Motor neuron (in vitro differentiated cells): Measurements from ENCODE around the gene SURF1. TPM values are rescaled to one million over a fixed set of nuclear protein-coding genes. Genes with fewer than 3 reads are reported as not detected.

Experiments
- ATAC-seq, 8 experiments: fragments of 200-7000 bp; cut with Tn5 transposase; replicated peaks in 6 of 8; 2 replicates each; pipeline ENCODE4 v1.8.0; 2021; ENCODE audit warnings: mild to moderate bottlenecking in 8 of 8, moderate library complexity in 8 of 8
- H3K27ac ChIP-seq, 2 donors: fragments of 250-450 bp; sonication (Bioruptor Pico); 2 replicates each; pipeline ENCODE4 v1.9.0; 2021; ENCODE audit warnings: antibody characterized with exemption in 2 of 2, mild to moderate bottlenecking in 2 of 2, moderate library complexity in 1 of 2
- H3K4me1 ChIP-seq, 2 donors: fragments of 250-450 bp; sonication (Bioruptor Pico); replicated peaks in 1 of 2; 2 replicates each; pipeline ENCODE4 v1.6.1; 2021; ENCODE audit warnings: antibody characterized with exemption in 2 of 2, mild to moderate bottlenecking in 2 of 2, moderate library complexity in 1 of 2
- H3K4me3 ChIP-seq, 5 donors: fragments of 250-450 bp; sonication (Bioruptor Pico); 2 replicates each; pipeline ENCODE4 v1.9.0; 2021; ENCODE audit warnings: antibody characterized with exemption in 5 of 5, mild to moderate bottlenecking in 5 of 5, moderate library complexity in 4 of 5
- WGBS, 10 experiments: fragments of 450-650 bp; shearing (Covaris generic); methylation state at CpG; one replicate each; pipeline ENCODE4 v1.0.0; 2022; 5-methylcytosine and 5-hydroxymethylcytosine counted together
- in situ Hi-C, 9 experiments: fragments of 400-800 bp; cut with MboI; loops; one replicate each; pipeline ENCODE4 v1.15.0; 2021; ENCODE audit warnings: low sequenced_read_pairs in 9 of 9, low pct_unique_long_range_greater_than_20kb in 2 of 9; ENCODE audit not compliant: unreplicated experiment in 9 of 9
- total RNA-seq, 8 experiments: library from RNA; unstranded; fragments of 300-600 nt; gene quantifications; 2 replicates each; pipeline versions ENCODE4 v1.2.3 to v1.2.4, GENCODE V29; 2022

The SURF1 gene
- total RNA-seq, 8 experiments from 2014 or later = 26.7 to 40.3 (median 30.8) TPM

GRCh38 chr9:133369422-133369821, 13.1 kb upstream of the SURF1 start:
- peaks cover 5 to 8% of the 10 kb centered on the region in 2 donors for H3K4me1 ChIP-seq
- no peak overlapping the region for H3K27ac ChIP-seq
- no peak overlapping the region for H3K4me3 ChIP-seq
- ATAC-seq = no peak
- 60 to 100% (median 95%) methylated on average over 1 to 4 of the region's 6 CpGs; no CpG with 5 or more reads in 4 of the 10 experiments for WGBS, 10 experiments
- in situ Hi-C loops = loop anchor here in 1 of 9 experiments (10.0 kb wide), 1 partner anchor 115 kb away; no protein-coding TSS in a partner anchor

GRCh38 chr9:133368249-133368881, 12.1 kb upstream of the SURF1 start:
- in situ Hi-C loops = loop anchor here in 1 of 9 experiments (10.0 kb wide), 1 partner anchor 116 kb away; no protein-coding TSS in a partner anchor

GRCh38 chr9:133367778-133368177, 11.5 kb upstream of the SURF1 start:
- Histone ChIP-seq H3K4me3 (no peak overlapping the region), H3K27ac (no peak overlapping the region), H3K4me1 (peaks cover 0 to 2% of the 10 kb centered on the region in 2 donors)
- WGBS, 10 experiments = 78 to 100% (median 95%) methylated on average over 1 to 6 of the region's 10 CpGs; no CpG with 5 or more reads in 4 of the 10 experiments
- ATAC-seq = peak in 2 of 8 experiments; percentile 3 to 5
- in situ Hi-C loops = loop anchor here in 1 of 9 experiments (10.0 kb wide), 1 partner anchor 117 kb away; no protein-coding TSS in a partner anchor

More at GRCh38 chr9:133368249-133368881, 12.1 kb upstream of the SURF1 start:
- H3K4me3 ChIP-seq = no peak overlapping the region
- H3K27ac ChIP-seq = no peak overlapping the region
- ATAC-seq = peak in 4 of 8 experiments; percentile 8 to 56 (median 22)
- WGBS, 10 experiments = 68 to 100% (median 93%) methylated on average over 1 to 13 of the region's 18 CpGs; no CpG with 5 or more reads in 4 of the 10 experiments
- H3K4me1 ChIP-seq = peaks cover 0 to 2% of the 10 kb centered on the region in 2 donors

GRCh38 chr9:133367221-133367620, 10.9 kb upstream of the SURF1 start:
- no peak overlapping the region for H3K27ac ChIP-seq
- no peak for ATAC-seq
- WGBS, 10 experiments = 84 to 100% (median 98%) methylated on average over 1 to 15 of the region's 22 CpGs; no CpG with 5 or more reads in 5 of the 10 experiments
- no peak overlapping the region for H3K4me3 ChIP-seq
- in situ Hi-C loops = loop anchor here in 1 of 9 experiments (10.0 kb wide), 1 partner anchor 118 kb away; no protein-coding TSS in a partner anchor
- peaks cover 0 to 2% of the 10 kb centered on the region in 2 donors for H3K4me1 ChIP-seq

- Histone ChIP-seq H3K4me1 (peaks cover 0 to 2% of the 10 kb centered on the region in 2 donors), H3K4me3 (no peak overlapping the region), H3K27ac (no peak overlapping the region)
- in situ Hi-C loops = loop anchor here in 1 of 9 experiments (10.0 kb wide), 1 partner anchor 118 kb away; no protein-coding TSS in a partner anchor
- no peak for ATAC-seq
- WGBS, 10 experiments = 50 to 100% (median 80%) methylated on average over 1 of the region's 11 CpGs; no CpG with 5 or more reads in 7 of the 10 experiments
Measured at GRCh38 chr9:133366435-133366834, 10.1 kb upstream of the SURF1 start.

- Histone ChIP-seq H3K27ac (no peak overlapping the region), H3K4me1 (peaks cover under 1 to 3% of the 10 kb centered on the region in 2 donors), H3K4me3 (no peak overlapping the region)
- ATAC-seq = peak in 3 of 8 experiments; percentile 10 to 71 (median 13)
- in situ Hi-C loops = loop anchor here in 1 of 9 experiments (10.0 kb wide), 1 partner anchor 122 kb away; no protein-coding TSS in a partner anchor
- 54 to 100% (median 87%) methylated on average over 2 to 15 of the region's 15 CpGs; no CpG with 5 or more reads in 2 of the 10 experiments for WGBS, 10 experiments
Measured at GRCh38 chr9:133362359-133363044, 6.2 kb upstream of the SURF1 start.

- H3K4me1 ChIP-seq = peaks cover 7% of the 10 kb centered on the region in 2 donors
- in situ Hi-C loops = loop anchor here in 1 of 9 experiments (10.0 kb wide), 1 partner anchor 123 kb away; no protein-coding TSS in a partner anchor
- no peak overlapping the region for H3K4me3 ChIP-seq
- WGBS, 10 experiments = 60 to 100% (median 89%) methylated on average over 1 to 8 of the region's 13 CpGs; no CpG with 5 or more reads in 2 of the 10 experiments
- ATAC-seq = no peak
- no peak overlapping the region for H3K27ac ChIP-seq
Measured at GRCh38 chr9:133361507-133362092, 5.3 kb upstream of the SURF1 start.

GRCh38 chr9:133360400-133361393, 4.4 kb upstream of the SURF1 start:
- peaks cover 7 to 8% of the 10 kb centered on the region in 2 donors for H3K4me1 ChIP-seq
- no peak overlapping the region for H3K4me3 ChIP-seq
- no peak overlapping the region for H3K27ac ChIP-seq
- in situ Hi-C loops = loop anchor here in 1 of 9 experiments (10.0 kb wide), 1 partner anchor 124 kb away; no protein-coding TSS in a partner anchor
- ATAC-seq = no peak
- 60 to 100% (median 87%) methylated on average over 1 to 14 of the region's 21 CpGs for WGBS, 10 experiments

GRCh38 chr9:133359399-133360175, 3.3 kb upstream of the SURF1 start:
- Histone ChIP-seq H3K4me1 (peaks cover 15% of the 10 kb centered on the region in 2 donors), H3K4me3 (no peak overlapping the region), H3K27ac (no peak overlapping the region)
- ATAC-seq = peak in 1 of 8 experiments; percentile 7
- in situ Hi-C loops = loop anchor here in 1 of 9 experiments (10.0 kb wide), 1 partner anchor 125 kb away; no protein-coding TSS in a partner anchor
- WGBS, 10 experiments = 14 to 92% (median 60%) methylated on average over 1 to 7 of the region's 20 CpGs; no CpG with 5 or more reads in 6 of the 10 experiments

GRCh38 chr9:133357656-133358055, 1.4 kb upstream of the SURF1 start:
- no peak for ATAC-seq
- peaks cover 15% of the 10 kb centered on the region in 2 donors for H3K4me1 ChIP-seq
- 77 to 93% (median 81%) methylated on average over 2 to 8 of the region's 14 CpGs; no CpG with 5 or more reads in 6 of the 10 experiments for WGBS, 10 experiments
- in situ Hi-C loops = no loop called here
- H3K27ac ChIP-seq = no peak overlapping the region
- H3K4me3 ChIP-seq = peak overlapping the region in 3 of 5 donors; percentile 67 to 97 (median 85)

- in situ Hi-C loops = no loop called here
- 0 to 7% (median 1%) methylated on average over 1 to 8 of the region's 31 CpGs; no CpG with 5 or more reads in 4 of the 10 experiments for WGBS, 10 experiments
- H3K27ac ChIP-seq = peak overlapping the region; percentile 75 to 93
- H3K4me1 ChIP-seq = peaks cover 15% of the 10 kb centered on the region in 2 donors
- peak in 5 of 8 experiments; percentile 12 to 46 (median 42) for ATAC-seq
- peak overlapping the region; percentile 67 to 97 (median 75) for H3K4me3 ChIP-seq
Measured at GRCh38 chr9:133355881-133356357, 368 bp downstream of the SURF1 start.
